GM13976 (cell line): ENCODE data around the gene TGM3.

Experiments
- DNase-seq: peaks from one replicate; pipeline ENCODE4 v3.0.0; 2012; ENCODE audit warnings: low spot score
- CTCF ChIP-seq: IDR thresholded peaks from 2 replicates; pipeline ENCODE4 v1.5.1; 2012; ENCODE audit warnings: borderline replicate concordance, mild to moderate bottlenecking; ENCODE audit not compliant: insufficient read depth; ENCODE audit errors: extremely low read depth, missing control alignments, control extremely low read depth
- in situ Hi-C: fragments of 300-500 bp; cut with MboI; formaldehyde crosslinking; loops from one replicate; pipeline ENCODE4 v1.12.0; 2022; ENCODE audit warnings: low sequenced_read_pairs, mixed read lengths, inconsistent platforms; ENCODE audit not compliant: unreplicated experiment

The TGM3 gene

GRCh38 chr20:2323051-2323450 is 27.2 kb downstream of the TGM3 start:
- in situ Hi-C loops = no loop called here
- no peak for DNase-seq
- TF ChIP-seq CTCF = no peak

DNA sequence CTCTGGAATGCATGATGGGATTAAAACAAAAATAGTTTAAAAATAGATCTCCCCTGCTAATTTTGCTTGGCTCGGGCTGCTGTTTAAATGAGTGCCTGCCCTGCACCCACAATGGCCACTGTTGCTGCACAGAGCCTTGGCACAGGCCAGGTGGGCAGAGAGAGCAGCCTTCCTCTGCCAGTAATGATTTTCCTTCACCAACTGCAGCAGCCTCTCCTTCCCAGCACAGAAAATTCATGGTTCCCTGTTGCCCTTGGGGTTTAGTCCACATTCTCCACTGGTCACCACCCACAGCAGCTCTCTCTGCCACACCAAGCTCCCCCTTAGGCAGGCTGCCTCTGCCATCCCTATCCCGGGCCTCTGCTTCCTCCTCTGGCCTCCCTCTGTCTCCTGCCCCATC is 30.2 kb downstream of the TGM3 start:
- in situ Hi-C loops = no loop called here
- TF ChIP-seq CTCF = no peak
- no peak for DNase-seq

DNA sequence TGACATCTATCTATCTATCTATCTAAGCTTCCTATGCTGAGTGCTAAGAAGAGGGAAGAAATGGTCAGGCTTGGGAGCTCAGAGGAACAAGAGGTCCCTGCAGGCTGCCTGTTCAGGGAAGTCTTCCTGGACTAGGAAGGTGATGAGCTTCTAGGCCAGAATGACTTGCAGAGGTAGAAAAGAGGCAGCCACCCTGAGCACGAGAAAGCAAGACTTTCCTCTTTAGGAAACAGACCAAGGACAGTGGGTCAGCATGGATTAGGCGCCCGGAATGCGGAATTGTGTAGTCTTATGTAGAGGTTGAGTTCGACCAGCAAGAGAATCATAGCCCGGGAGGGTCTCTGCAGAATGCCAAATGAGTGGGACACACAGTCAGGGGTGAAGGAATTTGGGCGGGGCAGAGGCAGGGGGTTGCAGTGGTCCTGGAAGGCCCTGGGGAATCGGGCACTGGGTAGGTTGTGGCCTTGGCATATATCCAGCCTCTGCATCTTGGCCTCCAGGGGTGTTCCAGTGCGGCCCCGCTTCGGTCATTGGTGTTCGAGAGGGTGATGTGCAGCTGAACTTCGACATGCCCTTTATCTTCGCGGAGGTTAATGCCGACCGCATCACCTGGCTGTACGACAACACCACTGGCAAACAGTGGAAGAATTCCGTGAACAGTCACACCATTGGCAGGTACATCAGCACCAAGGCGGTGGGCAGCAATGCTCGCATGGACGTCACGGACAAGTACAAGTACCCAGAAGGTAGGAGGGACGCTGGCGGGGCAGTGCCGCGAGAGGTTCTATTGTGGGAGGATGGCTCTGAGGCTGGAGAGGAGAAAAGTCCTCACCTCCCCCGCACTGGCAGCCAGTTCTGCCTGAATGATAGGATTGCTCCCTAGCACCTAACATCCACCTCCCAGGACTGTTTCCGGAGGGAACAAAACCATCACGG is 32.1 kb downstream of the TGM3 start:
- in situ Hi-C loops = no loop called here
- TF ChIP-seq CTCF = no peak
- no peak for DNase-seq

DNA sequence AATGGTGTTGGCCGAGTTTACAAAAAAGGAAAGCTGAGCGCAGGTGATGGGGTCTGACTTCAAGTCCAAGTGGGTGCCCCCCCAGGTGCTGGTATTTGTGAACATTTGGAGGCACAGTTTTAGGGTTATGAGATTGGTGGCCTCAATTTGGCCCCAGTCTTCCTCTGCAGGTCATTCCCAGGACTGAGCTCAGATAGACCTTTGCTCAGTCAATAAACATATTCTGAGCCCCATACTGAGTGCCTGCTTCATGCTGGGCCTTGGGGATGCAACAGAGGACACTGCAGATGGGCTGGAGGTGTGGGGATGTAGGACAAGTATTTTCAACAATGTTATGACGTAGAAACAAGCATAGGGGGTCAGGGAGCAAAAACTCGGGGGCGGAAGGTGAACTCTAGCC is 33.5 kb downstream of the TGM3 start:
- DNase-seq = no peak
- no peak for TF ChIP-seq CTCF
- in situ Hi-C loops = no loop called here

DNA sequence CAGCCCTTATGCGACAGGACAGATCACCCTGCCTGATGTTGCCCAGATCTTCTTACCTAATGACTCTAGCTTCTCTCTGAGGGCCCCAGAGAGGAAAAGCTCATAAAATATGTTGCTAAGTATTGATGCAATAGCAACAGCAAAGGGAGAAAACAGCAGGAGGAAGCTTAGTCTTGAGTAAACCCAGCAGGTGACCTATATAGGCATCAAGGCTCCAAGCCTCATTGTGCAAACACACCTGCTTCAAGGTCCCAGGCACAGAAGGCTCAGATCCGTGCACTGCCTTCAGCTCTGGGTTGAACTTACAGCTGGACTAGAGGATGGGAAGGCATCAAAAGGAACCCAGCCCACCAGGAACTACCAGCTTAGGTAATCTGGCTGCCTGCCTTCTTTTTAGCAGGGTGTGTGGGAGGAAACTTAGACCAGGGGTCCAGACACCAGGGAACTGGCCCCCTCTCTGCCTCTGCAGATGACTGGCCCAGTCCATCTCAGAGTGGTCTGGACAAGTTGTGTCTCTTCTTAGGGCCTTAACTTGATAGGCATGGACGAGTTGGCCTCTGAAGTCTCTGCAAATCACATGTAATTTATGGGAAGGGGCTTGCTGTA is 34.4 kb downstream of the TGM3 start:
- in situ Hi-C loops = no loop called here
- DNase-seq = no peak
- TF ChIP-seq CTCF = no peak

DNA sequence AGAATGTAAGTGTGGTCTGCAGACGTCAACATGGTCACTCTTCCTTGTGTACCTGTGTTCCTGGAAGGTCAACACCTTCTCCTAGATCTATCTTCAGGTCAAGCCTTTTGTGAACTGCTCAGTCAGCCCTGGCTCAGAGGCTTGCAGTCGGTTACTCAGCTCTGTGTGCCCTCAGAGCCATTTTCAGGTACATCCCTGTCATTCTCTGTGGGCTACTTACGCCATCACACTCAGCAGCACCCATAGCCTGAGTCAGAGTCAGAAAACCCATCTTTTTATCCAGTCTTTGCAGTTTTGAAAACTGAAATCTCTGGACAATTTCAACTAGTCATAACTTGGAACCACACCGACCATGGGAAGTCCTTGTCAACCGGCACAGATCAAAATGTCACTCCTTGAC is 35.3 kb downstream of the TGM3 start:
- in situ Hi-C loops = no loop called here
- no peak for TF ChIP-seq CTCF
- no peak for DNase-seq
